IPS-18c (cell line): Measurements from ENCODE around the gene COL4A1.

Experiments used
- H3K4me3 ChIP-seq: 2 replicates; pipeline ENCODE4 v1.7.0; 2013; ENCODE audit warnings: low read depth, mild to moderate bottlenecking, low read length, moderate library complexity; ENCODE audit not compliant: insufficient read depth
- H3K9me3 ChIP-seq: one replicate; pipeline ENCODE4 v1.6.1; 2013; ENCODE audit warnings: mild to moderate bottlenecking, low read length, moderate library complexity; ENCODE audit not compliant: control insufficient read depth, insufficient read depth

COL4A1 gene

DNA sequence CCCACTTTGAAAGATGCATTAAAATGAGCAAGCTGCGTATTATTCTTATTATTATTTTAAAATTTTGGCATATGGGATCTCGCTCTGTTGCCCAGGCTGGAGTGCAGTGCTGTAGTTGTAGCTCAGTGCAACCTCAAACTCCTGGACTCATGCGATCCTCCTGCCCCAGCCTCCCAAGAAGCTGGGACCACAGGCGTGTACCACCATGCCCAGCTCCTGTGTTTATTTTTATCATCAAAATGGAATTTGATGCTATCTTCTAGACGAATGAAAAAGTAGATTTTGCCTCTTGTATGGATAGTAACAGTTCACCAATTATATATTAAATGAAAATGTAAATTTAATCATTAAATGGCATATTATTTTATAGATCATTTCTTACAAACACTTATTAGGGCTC is 43.6 kb downstream of the COL4A1 start:
- Histone ChIP-seq H3K9me3 (no peaks in the 10 kb centered on the region), H3K4me3 (no peak overlapping the region)

- H3K4me3 ChIP-seq: no peak overlapping the region
- no peaks in the 10 kb centered on the region for H3K9me3 ChIP-seq
Observed at GRCh38 chr13:110262508-110263291, 44.3 kb downstream of the COL4A1 start.

DNA sequence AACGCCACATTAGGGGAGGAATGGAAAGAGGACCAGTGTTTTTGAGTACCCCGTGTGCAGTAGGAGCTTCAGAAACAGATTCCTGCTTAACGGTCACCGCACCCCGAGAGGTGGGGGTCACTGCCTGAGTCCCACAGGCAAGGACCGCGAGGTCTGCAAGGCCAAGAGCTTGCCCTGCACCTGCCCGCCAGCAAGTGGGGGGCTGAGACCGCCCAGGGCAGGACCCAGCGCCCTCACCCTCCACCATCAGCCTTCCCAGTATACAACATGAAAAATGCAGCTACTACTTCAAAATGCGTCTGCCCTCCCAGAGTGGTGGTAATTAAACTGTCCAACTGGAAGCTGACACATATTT is 44.9 kb downstream of the COL4A1 start:
- no peaks in the 10 kb centered on the region for H3K9me3 ChIP-seq
- H3K4me3 ChIP-seq: no peak overlapping the region

DNA sequence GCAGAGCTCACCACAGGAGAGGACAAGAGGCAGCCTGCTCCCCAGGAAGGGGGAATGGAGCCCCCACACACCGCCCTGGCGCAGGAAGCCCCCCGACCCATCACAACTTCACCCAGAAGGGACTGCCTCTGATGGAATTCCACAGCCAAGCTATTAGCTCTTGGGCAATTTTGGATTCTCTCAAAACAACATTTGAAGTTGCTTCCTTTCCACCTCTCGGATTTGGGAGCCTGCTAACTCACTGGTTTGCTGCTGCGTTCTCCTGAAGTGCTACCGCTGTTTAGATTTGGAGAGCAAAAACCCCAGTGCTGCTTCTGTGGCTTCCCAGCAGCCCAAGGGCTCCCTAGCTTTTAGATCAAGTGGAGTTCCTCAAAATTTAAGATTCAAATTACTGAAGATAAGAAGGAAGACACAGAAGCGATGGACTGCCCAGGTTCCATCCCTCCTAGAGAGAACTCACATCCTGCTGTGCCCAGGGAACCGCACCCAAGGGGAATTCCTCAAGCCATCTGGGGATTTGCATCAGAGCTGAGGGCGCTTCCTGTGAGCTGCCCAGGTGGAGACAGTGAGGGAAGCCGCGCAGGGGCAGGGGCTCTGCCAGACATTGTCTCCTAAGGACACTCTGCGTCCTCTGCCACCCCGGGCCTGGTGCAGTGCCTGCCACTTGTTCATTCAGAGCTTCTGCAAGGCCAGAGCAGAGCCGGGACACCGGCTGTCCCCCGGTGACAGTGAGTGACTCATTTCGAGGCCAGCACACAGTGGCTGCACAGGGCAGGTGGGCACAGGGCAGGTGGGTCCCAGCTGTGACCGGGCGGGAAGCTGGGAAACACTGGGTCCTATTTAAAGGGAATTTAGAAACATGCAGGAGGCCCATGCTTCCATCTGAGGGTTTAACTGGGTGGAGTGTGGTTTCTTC is 45.5 kb downstream of the COL4A1 start:
- Histone ChIP-seq H3K4me3 (no peak overlapping the region), H3K9me3 (no peaks in the 10 kb centered on the region)

DNA sequence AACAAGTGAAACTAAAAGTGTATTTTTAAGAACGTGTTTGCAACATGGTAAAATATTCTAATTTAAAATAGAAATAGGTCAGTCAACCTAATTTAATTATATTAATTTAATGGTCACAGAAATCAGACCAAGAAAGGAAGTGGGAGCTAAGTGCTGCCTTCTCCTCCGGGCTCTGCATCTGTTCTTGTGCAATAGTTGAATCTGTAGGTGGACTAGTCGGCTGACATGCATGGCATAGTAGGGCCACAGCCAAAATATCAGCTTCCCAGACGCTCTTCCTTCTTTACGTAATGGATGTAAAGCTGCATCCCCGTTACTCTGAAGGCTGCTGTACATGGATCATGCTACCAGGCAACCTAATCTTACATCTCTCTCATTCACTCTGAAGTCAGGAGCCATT is 47.3 kb downstream of the COL4A1 start:
- no peak overlapping the region for H3K4me3 ChIP-seq

DNA sequence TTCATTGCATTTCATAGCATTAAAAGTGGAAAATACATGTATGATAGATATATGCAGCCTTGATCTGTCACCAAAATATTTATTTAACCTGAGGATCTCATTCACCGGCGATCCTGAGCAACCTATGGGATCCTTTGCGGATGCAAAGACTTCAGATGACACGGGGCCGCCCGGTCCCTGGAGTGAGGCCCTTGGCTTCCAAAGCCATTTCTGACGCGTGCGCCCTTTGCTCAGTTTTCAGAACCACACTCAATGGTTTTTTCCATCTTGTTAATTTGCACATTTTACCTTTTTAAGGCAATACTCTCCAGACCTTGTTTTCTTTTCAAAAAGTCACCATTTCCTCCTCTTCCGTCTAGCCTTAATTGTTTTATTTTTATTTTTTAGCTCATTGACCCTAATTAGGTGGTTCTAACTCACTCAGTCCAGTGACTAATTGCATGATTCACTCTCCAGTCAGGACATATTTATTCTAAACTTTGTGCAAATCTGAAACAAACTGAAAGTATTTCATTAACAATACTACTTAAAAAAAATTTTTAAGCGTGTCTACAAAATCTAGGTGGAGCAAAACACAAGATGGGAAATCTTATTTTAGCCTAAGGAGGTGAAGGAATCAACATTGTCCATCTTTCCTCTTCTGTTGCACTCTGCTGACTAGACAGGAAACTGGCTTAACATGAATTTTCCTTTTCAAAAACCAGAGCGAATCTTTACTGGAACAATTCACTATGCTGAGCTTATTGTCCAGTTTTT is 47.9 kb downstream of the COL4A1 start:
- Histone ChIP-seq H3K9me3 (peaks cover 2% of the 10 kb centered on the region), H3K4me3 (no peak overlapping the region)

More for the DNA sequence above, 47.3 kb downstream of the COL4A1 start:
- peaks cover 2% of the 10 kb centered on the region for H3K9me3 ChIP-seq

DNA sequence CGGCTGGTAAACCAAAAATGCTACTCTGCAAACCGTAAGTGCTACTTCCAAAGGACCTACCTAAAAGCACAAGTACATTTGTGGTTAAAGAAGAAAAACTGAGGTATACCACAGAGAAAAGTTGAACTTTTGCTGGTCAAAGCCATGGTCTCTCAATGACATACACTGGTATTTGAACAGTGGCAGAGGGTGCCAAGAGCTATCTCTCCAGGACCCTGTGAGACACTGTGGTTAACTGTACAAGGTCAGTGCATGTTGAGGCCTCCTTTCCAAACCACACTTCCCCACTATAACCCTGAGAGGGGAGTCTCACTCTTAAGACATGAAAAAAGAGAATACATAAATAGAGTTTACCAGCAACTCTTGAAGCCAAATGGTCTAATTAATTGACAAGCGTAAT is 49.5 kb downstream of the COL4A1 start:
- Histone ChIP-seq H3K9me3 (peaks cover 2% of the 10 kb centered on the region), H3K4me3 (no peak overlapping the region)

- Histone ChIP-seq H3K9me3 (peaks cover 4% of the 10 kb centered on the region), H3K4me3 (no peak overlapping the region)
Observed at GRCh38 chr13:110256126-110256905, 50.6 kb downstream of the COL4A1 start.

GRCh38 chr13:110254751-110255553 is 52.0 kb downstream of the COL4A1 start:
- H3K9me3 ChIP-seq: peaks cover 4% of the 10 kb centered on the region
- H3K4me3 ChIP-seq: no peak overlapping the region

- Histone ChIP-seq H3K9me3 (peaks cover 4% of the 10 kb centered on the region), H3K4me3 (no peak overlapping the region)
Observed at GRCh38 chr13:110254151-110254679, 52.7 kb downstream of the COL4A1 start.

GRCh38 chr13:110251193-110251819 is 55.7 kb downstream of the COL4A1 start:
- H3K4me3 ChIP-seq: no peak overlapping the region

DNA sequence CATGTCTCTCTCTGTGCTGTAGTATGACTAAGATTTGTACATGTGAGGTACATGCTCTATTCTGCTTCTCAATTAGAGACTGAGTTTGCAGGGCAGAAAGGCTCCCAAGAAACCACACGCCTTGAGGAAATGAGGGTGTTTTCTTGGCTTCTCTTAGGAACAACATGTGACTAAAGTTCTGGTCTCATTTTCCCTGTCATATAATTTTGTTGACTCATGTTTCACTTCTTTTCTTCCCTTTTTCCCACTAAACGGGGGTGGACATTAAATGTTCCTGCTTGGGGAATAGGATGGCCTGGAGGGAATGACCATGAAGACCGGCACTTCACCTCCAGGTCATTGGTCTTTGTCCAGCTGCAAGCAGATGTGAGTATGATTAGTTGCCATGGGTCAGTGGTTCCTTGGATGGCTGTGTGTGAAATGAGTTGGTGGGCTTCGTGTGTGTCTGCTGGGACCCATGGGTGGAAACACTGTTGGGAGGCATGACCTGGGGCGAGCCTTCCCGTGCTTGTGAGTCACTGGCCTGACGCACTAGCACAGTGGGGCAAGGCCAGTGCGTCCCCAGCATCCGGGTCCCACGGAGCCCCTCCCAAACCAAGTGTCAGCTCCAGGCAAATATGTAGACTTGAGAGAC is 56.6 kb downstream of the COL4A1 start:
- no peak overlapping the region for H3K4me3 ChIP-seq

More at GRCh38 chr13:110251193-110251819, 55.7 kb downstream of the COL4A1 start:
- peaks cover 4% of the 10 kb centered on the region for H3K9me3 ChIP-seq

GRCh38 chr13:110249326-110249725 is 57.6 kb downstream of the COL4A1 start:
- Histone ChIP-seq H3K9me3 (peaks cover 2% of the 10 kb centered on the region), H3K4me3 (no peak overlapping the region)

More for the DNA sequence above, 56.6 kb downstream of the COL4A1 start:
- peaks cover 4% of the 10 kb centered on the region for H3K9me3 ChIP-seq

GRCh38 chr13:110248449-110249143 is 58.4 kb downstream of the COL4A1 start:
- H3K4me3 ChIP-seq: no peak overlapping the region
- peaks cover 2% of the 10 kb centered on the region for H3K9me3 ChIP-seq

DNA sequence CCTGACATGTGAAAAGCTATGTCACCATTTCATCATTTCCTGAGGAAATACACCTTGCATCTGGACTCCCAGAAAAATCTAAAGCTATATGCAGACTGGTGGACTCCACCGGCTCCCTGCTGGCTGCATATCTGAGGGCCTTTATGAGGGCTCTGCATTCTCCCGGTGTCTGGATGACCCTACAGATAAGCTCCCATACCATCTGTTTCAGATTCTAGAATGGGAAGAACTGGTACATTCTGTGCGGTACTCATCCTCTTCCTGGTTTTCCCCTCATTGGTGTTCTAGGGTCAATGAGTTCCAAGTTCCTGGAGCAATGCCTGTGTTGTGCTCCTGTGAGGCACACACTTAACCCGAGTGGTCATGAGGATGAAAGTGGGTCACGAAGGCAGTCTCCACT is 60.4 kb downstream of the COL4A1 start:
- H3K4me3 ChIP-seq: no peak overlapping the region
- no peaks in the 10 kb centered on the region for H3K9me3 ChIP-seq
